Measurements from ENCODE around the gene SYPL1.

The SYPL1 gene

DNA sequence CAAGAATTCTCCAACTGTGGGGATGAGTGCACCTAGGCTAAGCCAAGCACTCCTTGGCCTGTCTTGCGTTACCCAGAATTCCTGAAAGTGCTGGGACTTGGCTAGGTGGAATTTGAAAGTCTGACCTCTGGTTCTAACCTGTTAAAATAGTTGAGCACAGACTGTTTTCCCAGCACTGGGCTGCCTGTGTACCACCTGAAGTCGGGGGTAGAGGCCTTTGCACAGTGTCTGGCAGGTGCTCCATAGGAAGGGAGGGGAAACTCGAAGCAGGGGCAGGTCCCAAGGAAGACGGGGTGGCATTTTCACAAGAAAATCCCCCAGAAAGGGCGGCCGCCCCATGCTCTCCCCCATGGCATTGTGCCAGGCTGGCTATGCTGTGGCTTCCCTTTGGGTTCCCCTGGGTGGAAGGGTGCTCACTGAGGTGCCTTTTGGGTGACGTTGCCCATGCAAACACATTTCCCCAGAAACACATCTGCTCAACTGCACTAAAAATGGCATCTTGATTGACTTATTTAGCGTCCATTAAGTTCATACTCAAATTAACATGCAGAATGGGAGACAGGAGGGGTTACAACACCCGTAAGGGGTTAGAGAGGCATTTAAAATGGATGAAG is 62.9 kb downstream of the SYPL1 start:
- no peak for DNase-seq

DNA sequence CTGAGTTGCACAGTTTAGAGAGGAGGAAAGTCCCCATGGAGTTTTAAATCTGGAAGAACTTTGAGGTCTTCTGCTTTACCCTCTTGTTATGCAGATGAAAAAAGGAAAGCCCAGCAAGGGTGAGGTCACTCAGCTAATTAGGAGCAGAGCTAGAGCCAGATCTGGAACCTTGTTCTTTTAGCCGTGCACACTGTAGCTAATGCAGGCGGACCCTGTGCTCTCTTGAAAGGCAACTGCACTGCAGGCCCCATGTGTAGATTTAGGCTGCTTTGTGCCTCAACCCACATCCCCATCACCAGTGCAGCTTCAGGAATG is 63.4 kb downstream of the SYPL1 start:
- DNase-seq, result peak in 1 of 2 experiments; percentile 45

DNA sequence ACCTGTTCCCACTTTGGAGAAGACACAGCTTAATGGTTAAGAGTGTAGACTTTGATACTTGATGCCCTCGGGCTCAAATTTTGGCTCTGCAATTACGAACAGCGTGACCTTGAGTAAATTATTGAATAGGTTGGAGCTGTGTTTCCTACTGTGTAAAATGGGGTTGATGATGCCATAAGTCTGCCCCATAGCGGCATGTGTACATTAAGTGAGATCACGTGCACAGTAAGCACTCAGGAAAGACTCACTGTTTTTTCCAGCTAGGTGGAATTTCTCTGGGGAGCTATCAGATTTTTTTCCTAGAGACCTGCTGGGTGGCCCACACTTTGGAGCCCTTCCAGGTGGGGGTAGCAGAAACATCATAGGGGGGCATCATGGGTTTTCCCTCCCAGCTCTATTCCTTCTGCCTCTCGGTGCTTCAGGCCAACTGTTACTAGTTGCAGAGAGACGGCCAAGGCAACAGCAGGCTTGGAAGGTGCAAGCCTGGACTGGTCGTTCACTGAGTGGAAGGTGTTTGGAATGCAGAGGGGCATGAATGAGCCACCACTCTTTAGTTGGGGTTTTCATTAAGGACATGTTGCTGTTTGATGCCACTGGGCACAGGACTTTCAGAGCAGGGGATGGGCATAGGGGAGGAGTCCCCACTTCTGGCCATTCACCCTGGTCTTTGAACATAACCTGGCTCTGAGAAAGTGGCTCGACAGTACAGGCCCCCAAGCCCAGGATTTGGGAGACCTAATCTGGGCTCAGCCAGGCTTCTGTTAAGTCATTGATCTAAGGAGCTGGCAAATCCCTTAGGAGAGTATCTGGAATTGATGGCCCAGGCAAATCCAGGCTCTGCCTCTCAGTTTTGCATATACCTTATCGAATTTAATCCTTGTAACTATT is 64.0 kb downstream of the SYPL1 start:
- DNase-seq, result peak; percentile 59 to 85

DNA sequence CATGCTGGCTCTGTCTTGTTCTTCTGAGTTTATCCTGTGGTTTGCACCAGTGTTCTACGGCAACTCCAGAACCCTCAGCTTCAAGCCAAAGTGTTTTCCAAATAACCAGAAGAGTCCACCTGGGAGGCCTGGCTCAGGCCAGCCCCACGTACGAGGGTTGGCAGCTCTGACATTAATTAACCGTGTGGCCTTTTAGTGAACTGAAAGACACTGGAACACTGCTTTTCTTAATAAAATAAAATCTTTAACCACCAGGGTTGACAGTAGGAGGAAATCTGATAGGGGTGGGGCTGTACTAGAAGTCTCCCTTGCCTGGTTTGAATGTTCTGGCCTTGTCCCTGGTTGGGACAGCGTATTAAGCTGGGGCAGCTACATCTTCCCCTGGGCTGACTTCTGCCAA is 64.9 kb downstream of the SYPL1 start:
- peak in 1 of 2 experiments; percentile 38 for DNase-seq

DNA sequence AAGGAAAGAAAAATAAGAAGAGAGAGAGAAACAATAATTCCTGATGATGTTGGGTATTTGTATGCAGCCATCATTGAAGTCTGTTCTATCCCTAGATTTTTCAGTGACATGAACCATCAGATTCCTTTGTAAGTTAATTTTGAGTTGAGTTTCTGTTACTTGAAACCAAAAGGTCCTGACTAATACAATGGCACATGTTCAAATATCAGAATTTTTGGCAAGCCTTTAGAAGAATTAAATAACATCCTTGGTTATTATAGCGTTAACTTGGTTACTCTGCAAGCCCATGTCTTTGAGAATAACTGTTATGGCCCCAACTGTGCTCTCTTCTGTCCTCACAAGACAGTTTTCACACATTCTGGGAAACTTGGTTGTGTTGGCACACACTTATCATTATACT is 66.5 kb downstream of the SYPL1 start:
- peak; percentile 52 to 67 for DNase-seq

DNA sequence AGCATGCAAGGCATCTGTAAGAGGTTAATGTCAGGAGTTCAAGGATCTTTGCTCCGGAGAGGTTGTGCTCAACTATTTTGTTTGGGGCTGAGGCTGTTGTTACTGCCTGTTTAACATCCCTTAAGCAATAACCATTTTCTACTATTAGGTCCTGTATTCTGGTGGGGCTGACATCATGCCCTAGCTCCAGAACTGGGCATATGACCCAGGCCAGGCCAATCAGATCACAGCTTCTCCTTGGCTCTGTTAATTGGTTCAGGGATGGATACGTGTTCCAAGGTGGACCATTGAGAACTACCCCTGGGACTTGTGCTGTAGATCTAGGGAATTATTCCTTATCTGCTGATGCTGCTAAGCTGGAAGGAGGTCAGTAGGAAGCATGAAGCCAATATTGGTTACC is 67.0 kb downstream of the SYPL1 start:
- DNase-seq, result peak in 1 of 2 experiments; percentile 25

DNA sequence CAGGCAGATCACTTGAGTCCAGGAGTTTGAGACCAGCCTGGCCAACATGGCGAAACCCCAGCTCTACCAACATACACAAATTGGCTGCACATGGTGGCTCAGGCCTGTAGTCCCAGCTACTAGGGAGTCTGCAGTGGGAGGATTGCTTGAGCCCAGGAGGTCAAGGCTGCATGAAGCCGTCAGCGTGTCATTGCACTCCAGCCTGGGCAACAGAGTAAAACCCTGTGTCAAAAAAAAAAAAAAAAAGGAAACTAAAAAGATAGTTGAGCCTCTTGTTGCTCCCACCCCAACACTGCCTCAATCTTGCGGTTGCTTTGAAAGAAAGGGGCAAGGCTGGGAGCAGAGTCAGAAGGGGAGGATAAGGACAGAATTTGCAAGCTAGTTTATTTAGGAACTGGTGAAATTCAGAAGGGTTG is 69.9 kb downstream of the SYPL1 start:
- no peak for DNase-seq

DNA sequence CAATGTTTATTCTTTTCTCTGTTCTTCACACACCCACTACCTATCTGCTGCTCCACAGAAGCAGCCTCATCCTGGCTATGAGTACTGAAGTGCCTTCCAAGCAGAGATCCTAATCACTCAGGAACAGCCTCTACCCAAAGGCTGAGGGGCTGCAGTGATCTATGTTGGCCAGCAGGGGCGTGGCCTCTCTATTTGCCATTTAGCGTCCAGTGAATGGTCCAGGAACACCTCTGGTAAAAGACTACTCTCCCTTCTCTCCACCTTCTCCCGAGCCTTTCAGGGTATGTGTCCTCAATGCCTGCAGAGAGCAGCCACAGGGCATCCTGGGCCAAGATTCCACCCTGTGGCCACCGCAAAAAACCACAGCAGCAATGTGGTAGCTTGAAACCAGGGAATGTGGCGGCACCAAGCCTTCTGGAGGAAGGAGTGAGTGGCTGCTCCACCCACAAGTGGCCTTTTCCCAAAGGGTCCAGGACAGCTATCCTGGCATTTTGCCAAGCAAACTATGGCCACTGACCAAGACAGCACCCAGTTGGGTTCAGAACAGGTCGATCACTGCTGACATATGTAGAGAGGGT is 70.9 kb downstream of the SYPL1 start:
- DNase-seq, result peak in 1 of 2 experiments; percentile 27
